Lower leg skin (tissue), 3 donors: ENCODE data around the gene PDZRN4.

ENCODE experiments used
- POLR2A ChIP-seq, 2 donors: fragments of 450-650 bp; IDR thresholded peaks; one replicate each; pipeline ENCODE4 v1.6.1; 2016 to 2017; ENCODE audit warnings: antibody characterized with exemption in 2 of 2, mild to moderate bottlenecking in 1 of 2, moderate library complexity in 1 of 2
- TF ChIP-seq, protein P1 (sequence below), 3 donors: fragments of 450-650 bp; IDR thresholded peaks; one replicate each; pipeline ENCODE4 v1.5.1; 2016; ENCODE audit warnings: antibody characterized with exemption in 3 of 3, mild to moderate bottlenecking in 3 of 3, moderate library complexity in 2 of 3

- TF ChIP-seq, protein P1, sequence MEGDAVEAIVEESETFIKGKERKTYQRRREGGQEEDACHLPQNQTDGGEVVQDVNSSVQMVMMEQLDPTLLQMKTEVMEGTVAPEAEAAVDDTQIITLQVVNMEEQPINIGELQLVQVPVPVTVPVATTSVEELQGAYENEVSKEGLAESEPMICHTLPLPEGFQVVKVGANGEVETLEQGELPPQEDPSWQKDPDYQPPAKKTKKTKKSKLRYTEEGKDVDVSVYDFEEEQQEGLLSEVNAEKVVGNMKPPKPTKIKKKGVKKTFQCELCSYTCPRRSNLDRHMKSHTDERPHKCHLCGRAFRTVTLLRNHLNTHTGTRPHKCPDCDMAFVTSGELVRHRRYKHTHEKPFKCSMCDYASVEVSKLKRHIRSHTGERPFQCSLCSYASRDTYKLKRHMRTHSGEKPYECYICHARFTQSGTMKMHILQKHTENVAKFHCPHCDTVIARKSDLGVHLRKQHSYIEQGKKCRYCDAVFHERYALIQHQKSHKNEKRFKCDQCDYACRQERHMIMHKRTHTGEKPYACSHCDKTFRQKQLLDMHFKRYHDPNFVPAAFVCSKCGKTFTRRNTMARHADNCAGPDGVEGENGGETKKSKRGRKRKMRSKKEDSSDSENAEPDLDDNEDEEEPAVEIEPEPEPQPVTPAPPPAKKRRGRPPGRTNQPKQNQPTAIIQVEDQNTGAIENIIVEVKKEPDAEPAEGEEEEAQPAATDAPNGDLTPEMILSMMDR (IDR thresholded peaks at IDR 0.05) = no peak
- TF ChIP-seq POLR2A (IDR thresholded peaks at IDR 0.05) = no peak
These were observed 348.8 kb downstream of the PDZRN4 start for GRCh38 chr12:41536813-41537490.
